GM18520 (cell line): ENCODE measurements around the gene MSMO1.

Experiments
- ATAC-seq: cut with Tn5 transposase; IDR thresholded peaks from one replicate; pipeline ENCODE4 v1.9.1; 2021; ENCODE audit not compliant: unreplicated experiment

MSMO1 gene

DNA sequence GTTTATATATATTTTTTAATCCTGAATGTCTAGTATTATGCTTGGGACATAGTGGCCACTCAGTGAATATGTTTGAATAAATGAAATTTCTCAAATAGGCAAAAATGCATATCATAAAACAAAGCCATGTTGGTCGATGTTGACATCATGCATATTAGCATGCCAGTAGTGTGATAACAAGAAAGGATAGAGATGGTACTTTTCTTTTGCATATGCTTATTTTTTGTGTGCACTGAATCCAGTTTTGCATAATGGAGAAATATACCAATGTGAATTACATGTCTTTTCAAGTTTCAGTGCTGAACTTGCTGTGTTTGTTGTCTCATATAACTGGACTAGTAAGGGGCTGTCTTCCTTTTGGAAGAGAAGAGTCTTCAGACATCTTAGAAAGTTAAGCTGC is 58.9 kb downstream of the MSMO1 start:
- no peak for ATAC-seq

- no peak for ATAC-seq
Observed at GRCh38 chr4:165388756-165389155, 61.3 kb downstream of the MSMO1 start.
